OCI-M2 (cell line): ENCODE results near the gene PIK3C3.

Experiments used
- DNase-seq: peaks from one replicate; lab custom pipeline; 2025; ENCODE audit not compliant: unreplicated experiment; lab: John Stamatoyannopoulos, UW

Gene PIK3C3

DNA sequence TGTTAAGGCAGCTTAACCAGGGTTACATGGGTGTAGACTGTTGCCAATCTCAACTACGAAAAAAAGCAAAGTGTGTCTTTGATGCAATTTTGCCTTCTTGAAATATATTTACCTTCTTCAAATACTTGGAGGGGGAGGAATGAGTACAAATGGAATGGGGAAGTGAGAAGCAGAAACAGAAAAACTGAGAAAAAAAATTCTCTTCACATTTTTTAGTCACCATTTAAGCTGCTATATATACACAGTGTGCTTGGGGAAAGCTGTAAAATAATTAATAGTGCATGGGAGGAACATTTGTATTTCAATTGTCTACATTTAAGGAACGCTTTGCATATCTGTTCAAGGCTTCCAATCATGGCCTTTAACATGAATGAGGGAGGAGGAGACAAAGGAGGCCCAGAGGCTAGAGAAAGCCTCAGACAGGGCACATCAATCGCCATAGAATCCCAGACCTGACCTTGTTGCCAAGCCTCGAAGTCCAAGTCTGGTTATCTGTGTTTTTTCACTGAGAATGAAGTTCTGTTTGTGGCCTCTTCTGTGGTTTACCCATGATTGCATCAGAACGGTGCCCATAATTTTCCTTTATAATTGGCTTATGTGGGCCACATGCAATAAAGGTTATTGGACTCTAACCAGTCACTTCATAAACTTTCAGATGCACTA, 158.6 kb downstream of the PIK3C3 start:
- DNase-seq: no peak

DNA sequence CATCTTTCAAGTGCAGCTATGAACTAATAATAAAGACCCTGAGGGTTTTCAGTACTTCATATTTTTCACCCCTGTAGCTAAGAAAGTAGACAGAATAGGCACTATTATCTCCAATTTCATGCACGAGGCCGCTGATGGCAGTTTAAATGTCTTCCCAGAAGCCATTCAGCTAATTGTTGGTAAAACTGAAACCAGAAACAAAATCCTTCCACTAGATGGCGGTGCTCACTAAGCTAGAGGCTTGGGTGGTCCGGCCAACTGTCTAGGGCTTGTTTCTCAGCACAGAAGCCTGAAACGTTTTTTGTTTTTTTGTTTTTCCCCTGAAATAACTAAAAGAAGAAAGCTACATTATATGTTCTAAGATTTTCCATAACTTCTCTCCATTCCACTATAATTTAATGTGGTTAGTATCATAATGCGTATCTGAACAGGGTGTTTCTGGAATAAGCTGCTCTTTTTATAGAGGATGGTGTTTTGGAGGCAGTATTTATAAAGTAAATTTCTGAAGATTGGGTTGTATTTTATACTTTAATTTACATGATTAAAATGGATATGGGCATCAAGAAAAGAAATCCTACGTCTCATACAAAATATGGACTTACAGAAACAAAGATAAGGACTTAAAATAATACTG, 159.4 kb downstream of the PIK3C3 start:
- peak; percentile 31 for DNase-seq

DNA sequence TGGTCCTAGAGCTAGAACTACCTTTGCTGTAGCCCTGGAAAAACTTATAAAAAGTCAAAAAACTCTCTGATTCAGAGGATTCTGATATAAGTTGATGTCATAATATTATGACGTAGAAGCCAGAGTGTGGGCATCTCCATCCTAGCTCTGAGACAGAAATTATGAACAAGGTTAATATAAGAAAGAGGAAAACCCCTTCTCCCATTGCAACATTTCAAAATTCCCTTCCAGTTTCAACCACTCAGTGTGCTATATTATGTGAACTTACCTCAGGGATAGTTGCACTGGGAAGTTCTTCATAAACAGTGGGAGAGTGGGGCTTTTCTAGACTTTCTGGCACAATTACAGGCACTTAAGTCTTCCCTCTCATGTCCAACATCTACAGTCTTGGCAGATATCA, 171.6 kb downstream of the PIK3C3 start:
- no peak for DNase-seq

DNA sequence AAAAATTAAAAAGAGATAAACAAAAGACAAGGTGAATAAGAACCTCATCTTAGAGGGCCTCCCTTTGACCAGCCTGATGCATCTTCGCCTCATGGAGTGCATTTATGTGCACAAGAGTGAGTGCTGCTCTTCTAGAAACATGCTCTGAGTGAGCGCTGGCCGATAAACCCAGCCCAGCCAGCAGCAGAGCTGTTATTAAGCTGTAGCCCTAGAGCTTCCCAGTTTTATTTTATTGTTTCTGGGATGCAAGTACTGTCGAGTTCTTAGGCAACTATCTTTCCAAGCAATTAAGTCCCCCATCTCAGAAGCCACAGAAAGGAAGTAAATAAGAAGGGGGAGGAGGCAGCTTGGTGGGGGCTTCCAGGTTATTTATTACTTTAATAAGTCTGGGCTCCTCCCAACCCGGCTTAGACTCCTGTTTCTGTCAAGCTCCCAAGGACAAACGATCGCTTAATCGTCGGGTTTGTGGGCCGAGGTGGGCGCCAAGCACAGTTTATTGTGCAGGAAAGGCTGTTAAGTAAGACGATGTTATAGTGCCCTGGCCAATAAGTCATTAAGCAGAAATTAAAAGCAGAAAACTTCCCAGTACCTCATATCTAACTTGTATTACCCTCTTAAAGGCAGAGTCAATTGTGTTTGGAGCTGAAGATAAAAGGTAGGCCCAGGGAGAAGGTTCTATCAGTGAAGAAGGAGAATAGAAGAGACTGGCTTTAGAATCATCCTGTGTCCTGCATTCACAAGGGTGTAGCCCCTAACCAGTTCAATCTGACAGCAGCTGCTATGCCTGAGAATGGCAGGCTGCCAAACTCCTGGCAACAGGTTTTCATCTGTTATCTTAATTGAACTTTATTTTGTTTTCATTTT, 176.3 kb downstream of the PIK3C3 start:
- no peak for DNase-seq

DNA sequence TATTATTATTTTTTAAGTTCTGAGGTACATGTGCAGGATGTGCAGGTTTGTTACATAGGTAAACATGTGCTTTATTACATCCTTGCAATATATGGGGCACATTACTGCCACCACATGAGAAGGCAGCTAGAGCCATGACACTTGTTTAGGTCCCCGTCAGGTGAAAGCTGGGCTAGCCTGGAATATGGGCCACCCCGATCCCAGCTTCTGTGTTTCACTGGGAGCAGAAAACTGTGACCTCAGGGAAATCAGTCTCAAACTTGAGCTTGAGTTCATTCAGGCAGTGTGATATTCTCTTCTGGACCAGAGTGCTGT, 176.9 kb downstream of the PIK3C3 start:
- DNase-seq: no peak
